Measurements from ENCODE around the gene EHMT2.
"Not testable (repeated sequence)": the region's sequence is repeated elsewhere in the genome, so short reads cannot be mapped to it uniquely, and the experiment has no call there.

The EHMT2 gene

GRCh38 chr6:31897612-31898382, at the start of gene EHMT2:
TSS of gene EHMT2 (minus strand) at chr6:31897698. CDS start at chr6:31897677, 21 bp downstream.
- peak; percentile 73 to 79 (median 76) for DNase-seq

DNA sequence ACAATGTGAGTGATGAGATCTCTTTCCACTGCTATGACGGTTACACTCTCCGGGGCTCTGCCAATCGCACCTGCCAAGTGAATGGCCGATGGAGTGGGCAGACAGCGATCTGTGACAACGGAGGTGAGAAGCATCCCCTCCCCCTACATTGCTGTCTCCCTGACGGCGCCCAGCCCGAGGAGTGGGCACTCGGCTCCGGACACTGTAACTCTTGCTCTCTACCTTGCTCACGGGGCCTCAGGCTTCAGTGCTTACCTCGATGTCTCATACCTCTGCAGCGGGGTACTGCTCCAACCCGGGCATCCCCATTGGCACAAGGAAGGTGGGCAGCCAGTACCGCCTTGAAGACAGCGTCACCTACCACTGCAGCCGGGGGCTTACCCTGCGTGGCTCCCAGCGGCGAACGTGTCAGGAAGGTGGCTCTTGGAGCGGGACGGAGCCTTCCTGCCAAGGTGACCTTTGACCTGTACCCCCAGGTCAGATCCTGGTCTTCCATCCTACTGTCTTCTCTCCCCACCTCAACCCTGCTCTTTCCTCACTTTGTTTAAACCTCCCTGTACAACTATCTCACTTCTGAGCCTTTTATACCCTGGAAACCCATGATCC, 49.7 kb upstream of the EHMT2 start:
- no peak for DNase-seq

DNA sequence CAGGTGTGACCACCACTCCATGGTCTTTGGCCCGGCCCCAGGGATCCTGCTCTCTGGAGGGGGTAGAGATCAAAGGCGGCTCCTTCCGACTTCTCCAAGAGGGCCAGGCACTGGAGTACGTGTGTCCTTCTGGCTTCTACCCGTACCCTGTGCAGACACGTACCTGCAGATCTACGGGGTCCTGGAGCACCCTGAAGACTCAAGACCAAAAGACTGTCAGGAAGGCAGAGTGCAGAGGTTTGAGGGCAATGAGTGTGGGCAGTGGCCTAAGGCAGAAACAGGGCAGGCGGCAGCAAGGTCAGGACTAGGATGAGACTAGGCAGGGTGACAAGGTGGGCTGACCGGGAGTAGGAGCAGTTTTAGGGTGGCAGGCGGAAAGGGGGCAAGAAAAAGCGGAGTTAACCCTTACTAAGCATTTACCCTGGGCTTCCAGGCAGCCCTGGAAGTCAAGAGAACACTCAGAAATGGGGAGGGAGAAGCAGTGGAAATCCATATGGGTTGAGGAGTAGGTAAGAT, 48.9 kb upstream of the EHMT2 start:
- no peak for DNase-seq

DNA sequence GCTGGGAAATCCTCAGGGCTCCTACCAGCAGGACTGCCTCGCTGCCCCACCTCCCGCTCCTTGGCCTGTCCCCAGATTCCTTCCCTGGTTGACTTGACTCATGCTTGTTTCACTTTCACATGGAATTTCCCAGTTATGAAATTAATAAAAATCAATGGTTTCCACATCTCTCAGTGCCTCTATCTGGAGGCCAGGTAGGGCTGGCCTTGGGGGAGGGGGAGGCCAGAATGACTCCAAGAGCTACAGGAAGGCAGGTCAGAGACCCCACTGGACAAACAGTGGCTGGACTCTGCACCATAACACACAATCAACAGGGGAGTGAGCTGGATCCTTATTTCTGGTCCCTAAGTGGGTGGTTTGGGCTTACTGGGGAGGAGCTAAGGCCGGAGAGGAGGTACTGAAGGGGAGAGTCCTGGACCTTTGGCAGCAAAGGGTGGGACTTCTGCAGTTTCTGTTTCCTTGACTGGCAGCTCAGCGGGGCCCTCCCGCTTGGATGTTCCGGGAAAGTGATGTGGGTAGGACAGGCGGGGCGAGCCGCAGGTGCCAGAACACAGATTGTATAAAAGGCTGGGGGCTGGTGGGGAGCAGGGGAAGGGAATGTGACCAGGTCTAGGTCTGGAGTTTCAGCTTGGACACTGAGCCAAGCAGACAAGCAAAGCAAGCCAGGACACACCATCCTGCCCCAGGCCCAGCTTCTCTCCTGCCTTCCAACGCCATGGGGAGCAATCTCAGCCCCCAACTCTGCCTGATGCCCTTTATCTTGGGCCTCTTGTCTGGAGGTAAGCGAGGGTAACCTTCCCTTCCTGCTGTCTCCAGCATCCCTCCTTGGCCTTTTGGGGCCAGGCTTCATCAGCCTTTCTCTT, 48.2 kb upstream of the EHMT2 start, which contains the start of gene CFB:
CFB (plus strand) TSS at position 589 of the 863 bp plus-strand sequence; CDS start at position 716, 127 bp downstream.
- no peak for DNase-seq

DNA sequence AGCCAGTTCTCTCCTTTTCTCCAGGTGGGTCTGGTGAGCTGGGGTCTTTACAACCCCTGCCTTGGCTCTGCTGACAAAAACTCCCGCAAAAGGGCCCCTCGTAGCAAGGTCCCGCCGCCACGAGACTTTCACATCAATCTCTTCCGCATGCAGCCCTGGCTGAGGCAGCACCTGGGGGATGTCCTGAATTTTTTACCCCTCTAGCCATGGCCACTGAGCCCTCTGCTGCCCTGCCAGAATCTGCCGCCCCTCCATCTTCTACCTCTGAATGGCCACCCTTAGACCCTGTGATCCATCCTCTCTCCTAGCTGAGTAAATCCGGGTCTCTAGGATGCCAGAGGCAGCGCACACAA, 47.6 kb upstream of the EHMT2 start:
- DNase-seq: no peak

- no peak for DNase-seq
These were observed 46.2 kb upstream of the EHMT2 start for GRCh38 chr6:31943742-31944141.

DNA sequence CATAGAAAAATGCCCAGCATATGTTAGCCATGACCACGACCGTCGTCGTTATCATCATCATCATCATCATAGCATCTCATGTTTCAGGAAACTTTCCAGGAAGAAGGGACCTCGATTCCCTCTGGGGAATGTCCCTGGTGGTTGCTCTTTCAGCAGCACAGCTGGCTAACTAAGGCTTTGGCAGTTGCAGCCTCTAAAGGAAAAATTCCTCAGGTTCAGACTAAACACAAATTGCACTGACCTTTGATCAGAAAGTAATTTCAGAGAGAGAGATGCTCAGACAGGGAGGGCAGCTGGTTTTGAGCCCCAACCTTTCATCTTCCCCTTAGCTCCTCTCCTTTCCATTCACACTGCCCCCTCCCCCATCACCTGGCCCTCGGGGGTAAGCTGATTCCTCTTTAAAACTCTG, 42.8 kb upstream of the EHMT2 start:
- no peak for DNase-seq

DNA sequence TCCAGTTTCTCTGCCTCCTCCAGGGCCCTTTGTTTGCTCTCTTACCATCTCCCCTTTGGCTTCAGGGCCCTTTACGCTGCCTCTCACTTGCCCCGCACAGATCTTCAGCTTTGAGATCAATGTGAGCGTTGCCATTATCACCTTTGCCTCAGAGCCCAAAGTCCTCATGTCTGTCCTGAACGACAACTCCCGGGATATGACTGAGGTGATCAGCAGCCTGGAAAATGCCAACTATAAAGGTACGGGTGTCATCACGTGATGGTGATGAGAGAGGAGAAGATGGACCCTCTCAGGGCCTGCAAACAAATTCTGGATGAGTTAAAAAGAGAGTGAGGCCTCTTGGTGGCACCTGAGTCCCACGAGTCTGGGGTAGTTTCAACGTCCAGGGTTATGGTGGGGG, 38.3 kb upstream of the EHMT2 start:
- no peak for DNase-seq

DNA sequence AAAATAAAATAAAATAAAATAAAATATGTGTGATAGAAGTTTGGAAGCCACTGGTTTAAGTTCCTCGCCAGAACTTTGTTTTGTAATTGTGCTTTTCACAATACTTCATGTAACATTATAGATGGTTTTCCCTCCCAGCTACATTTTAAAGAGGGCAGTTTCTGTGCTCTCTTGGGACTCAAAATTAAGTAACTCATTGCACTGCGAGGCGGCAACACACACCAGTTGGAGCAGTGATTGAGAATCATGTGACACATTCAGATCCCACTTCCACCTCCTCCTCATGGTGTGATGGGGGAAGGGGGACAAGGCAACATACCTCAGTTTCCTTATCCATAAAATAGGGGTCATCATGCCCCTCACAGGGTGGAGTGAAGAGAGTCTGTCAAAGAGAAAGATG, 37.5 kb upstream of the EHMT2 start:
- DNase-seq: no peak

DNA sequence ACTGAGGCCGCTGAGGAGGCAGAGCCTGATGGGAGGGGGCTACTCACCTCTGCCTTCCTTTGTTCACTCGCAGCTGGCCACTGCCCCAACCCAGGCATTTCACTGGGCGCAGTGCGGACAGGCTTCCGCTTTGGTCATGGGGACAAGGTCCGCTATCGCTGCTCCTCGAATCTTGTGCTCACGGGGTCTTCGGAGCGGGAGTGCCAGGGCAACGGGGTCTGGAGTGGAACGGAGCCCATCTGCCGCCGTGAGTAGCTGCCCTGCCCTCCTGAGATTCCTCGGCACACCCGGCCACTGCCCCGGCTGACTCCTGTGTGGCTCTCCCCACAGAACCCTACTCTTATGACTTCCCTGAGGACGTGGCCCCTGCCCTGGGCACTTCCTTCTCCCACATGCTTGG, 36.0 kb upstream of the EHMT2 start:
- DNase-seq: no peak

DNA sequence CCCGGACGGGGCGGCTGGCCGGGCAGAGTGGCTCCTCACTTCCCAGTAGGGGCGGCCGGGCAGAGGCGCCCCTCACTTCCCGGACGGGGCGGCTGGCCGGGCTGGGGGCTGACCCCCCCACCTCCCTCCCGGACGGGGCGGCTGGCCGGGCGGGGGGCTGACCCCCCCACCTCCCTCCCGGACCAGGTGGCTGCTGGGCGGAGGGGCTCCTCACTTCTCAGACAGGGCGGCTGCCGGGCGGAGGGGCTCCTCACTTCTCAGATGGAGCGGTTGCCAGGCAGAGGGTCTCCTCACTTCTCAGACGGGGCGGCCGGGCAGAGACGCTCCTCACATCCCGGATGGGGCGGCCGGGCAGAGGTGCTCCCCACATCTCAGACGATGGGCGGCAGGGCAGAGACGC, 34.6 kb upstream of the EHMT2 start:
- DNase-seq: not testable (repeated sequence)

GRCh38 chr6:31930962-31931361, 33.5 kb upstream of the EHMT2 start:
- DNase-seq: no peak

DNA sequence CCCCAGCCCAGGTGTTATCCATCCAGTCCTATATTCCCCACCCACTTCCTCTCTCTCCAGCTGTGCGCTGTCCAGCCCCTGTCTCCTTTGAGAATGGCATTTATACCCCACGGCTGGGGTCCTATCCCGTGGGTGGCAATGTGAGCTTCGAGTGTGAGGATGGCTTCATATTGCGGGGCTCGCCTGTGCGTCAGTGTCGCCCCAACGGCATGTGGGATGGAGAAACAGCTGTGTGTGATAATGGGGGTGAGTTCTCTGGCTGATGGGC, 31.1 kb upstream of the EHMT2 start:
- DNase-seq: no peak

GRCh38 chr6:31927863-31928671, 30.6 kb upstream of the EHMT2 start:
- no peak for DNase-seq

- no peak for DNase-seq
These were observed 29.9 kb upstream of the EHMT2 start, which contains the start of gene C2 for GRCh38 chr6:31927242-31927862. TSS of gene C2 (plus strand) at chr6:31927717. CDS start at chr6:31927753, 36 bp downstream.

- no peak for DNase-seq
These were observed 25.4 kb upstream of the EHMT2 start for GRCh38 chr6:31922942-31923341.

GRCh38 chr6:31920811-31921210, 23.3 kb upstream of the EHMT2 start:
- DNase-seq: no peak

DNA sequence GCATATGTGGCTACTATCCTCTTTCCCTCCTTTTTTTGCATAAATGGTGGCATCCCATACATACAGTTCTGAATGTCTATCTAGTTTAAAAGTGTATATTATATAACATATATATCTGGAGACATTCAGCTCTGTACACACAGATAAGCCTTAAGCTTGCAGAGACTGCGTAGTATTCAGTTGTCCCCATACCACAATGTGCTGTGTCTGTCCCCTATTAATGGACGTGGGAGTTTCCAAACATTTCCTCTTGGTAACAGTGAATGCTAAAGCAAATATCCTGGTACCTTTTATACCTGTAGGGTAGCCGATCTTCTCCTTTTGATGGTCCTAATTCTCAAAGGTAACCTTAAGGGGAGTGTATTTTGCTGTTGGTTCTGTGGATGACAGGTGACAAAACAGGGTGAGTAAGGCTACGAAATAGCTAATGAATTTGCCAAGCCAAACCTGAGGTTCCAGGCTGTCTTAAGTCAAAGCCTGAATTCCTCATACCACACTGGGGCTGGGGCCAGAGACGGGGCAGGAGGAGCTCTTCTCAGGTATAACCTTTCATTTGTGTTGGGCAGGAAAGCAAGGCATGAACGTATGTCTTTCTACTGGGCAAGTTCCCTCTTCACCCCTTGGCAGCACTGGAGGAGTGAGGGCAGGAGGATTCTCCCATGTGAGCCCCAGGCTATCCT, 22.3 kb upstream of the EHMT2 start:
- no peak for DNase-seq

DNA sequence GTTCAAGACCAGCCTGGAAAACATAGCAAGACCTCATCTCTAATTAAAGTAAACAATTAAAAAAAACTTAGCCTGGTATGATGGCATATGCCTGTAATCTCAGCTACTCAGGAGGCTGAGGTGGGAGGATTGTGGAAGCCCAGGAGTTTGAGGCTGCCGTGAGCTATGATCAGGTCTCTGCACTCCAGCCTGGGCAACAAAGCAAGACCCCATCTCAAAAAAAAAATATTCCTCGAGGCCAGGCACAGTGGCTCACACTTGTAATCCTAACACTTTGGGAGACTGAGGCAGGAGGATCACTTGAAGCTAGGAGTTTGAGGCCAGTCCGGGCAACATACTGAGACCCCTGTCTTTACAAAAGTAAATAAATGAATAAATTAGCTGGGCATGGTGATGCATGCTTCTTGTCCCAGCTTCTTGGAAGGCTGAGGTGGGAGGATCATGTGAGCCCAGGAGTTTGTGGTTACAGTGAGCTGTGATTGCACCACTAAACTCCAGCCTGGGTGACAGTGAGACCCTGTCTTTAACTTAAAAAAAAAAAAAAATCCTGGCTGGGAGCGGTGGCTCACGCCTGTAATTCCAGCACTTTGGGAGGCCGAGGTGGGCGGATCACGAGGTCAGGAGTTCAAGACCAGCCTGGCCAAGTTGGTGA, 20.7 kb upstream of the EHMT2 start:
- DNase-seq: no peak

DNA sequence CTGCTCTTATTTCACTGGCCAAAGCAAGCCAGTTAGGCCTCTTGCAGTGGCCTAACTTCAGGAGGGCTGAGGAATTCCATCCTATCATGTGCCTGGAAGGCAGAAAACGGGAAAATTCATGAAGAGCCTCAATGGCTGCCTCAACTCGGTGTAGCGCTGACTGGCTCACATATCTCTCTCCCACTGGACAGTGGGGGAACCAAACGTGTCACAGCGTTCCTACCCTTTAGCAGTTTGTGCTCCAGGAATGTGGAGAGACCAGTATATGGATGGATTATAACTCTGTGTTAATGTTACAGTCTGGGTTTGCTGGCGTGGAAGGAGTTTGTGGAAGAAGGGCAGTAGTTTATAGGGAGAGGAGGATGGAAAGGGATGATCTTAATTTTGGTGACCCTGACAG, 18.3 kb upstream of the EHMT2 start:
- no peak for DNase-seq

DNA sequence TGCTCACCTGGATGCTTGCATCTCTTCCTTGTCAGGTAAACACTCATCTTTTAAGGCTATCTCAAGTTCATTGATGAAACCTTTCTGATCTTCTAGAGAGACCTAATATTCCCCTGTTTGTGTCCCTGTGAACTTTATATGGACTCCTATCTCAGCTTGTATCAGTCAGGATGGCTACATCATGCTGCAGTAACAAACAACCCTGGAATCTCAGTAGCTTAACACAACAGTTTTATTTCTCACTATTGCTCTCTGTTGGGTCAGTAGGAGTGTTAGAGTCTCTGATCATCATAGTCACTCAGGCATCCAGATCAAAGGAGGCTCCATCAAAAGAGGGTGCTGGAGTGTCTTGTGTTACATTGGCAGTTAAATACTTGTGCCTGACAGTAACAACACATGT, 17.9 kb upstream of the EHMT2 start:
- no peak for DNase-seq

Data from activated CD4-positive, CD25-positive, alpha-beta regulatory T cell (primary cell).